Heart right ventricle (tissue), 16 donors: ENCODE data around the gene GDAP2. TPM values are rescaled to one million over a fixed set of nuclear protein-coding genes. Genes with fewer than 3 reads are reported as not detected.

Experiments
- ATAC-seq, 8 donors: fragments of 200-7000 bp; cut with Tn5 transposase; one replicate each; pipeline ENCODE4 v1.9.1; 2020; ENCODE audit warnings: mild to moderate bottlenecking in 8 of 8, moderate library complexity in 8 of 8, moderate number of reproducible peaks in 1 of 8
- DNase-seq, 2 donors: peaks; one replicate each; pipeline ENCODE4 v3.0.0-alpha.2; 2020
- H3K27ac ChIP-seq, 10 donors: fragments of 200-600 bp; sonication (generic) in 2 of 10; one replicate each; pipeline versions ENCODE4 v1.5.0 to v1.8.0; 2020 to 2022; ENCODE audit warnings: mild to moderate bottlenecking in 3 of 10
- H3K27me3 ChIP-seq, 7 donors: fragments of 200-600 bp; one replicate each; pipeline ENCODE4 v1.8.0; 2021 to 2022; ENCODE audit warnings: mild to moderate bottlenecking in 2 of 7
- H3K36me3 ChIP-seq, 9 donors: fragments of 200-600 bp; sonication (generic) in 1 of 9; one replicate each; pipeline versions ENCODE4 v1.5.0 to v1.8.0; 2020 to 2022; ENCODE audit warnings: mild to moderate bottlenecking in 2 of 9
- H3K4me1 ChIP-seq, 9 donors: fragments of 200-600 bp; sonication (generic) in 1 of 9; one replicate each; pipeline versions ENCODE4 v1.5.0 to v1.8.0; 2020 to 2022; ENCODE audit warnings: mild to moderate bottlenecking in 4 of 9
- H3K4me3 ChIP-seq, 10 donors: fragments of 200-600 bp; sonication (generic) in 2 of 10; one replicate each; pipeline versions ENCODE4 v1.5.0 to v1.8.0; 2020 to 2022; ENCODE audit warnings: mild to moderate bottlenecking in 7 of 10, moderate library complexity in 2 of 10
- H3K9me3 ChIP-seq, 11 donors: fragments of 200-600 bp in 10 of 11; sonication (generic) in 2 of 11; one replicate each; pipeline versions ENCODE4 v1.5.0 to v1.8.0; 2013 to 2022; ENCODE audit warnings: mild to moderate bottlenecking in 2 of 11, control low read depth in 1 of 11, moderate library complexity in 1 of 11
- CTCF ChIP-seq, 9 donors: fragments of 200-600 bp; sonication (generic) in 2 of 9; IDR thresholded peaks; one replicate each; pipeline versions ENCODE4 v1.5.0 to v1.8.0; 2021 to 2022; ENCODE audit warnings: antibody characterized with exemption in 9 of 9, mild to moderate bottlenecking in 5 of 9, moderate library complexity in 1 of 9
- WGBS, 2 donors: extraction: QIAGEN DNeasy Blood & Tissue Kit; methylation state at CpG; one replicate each; pipeline ENCODE4 v1.1.7; 2013; ENCODE audit warnings: inconsistent platforms in 1 of 2; 5-methylcytosine and 5-hydroxymethylcytosine counted together
- intact Hi-C, 10 donors: fragments of 100-400 bp; cut with DNase I; formaldehyde crosslinking; loops; one replicate each; pipeline versions ENCODE4 v1.11.1 to v1.14.2; 2022
- polyA plus RNA-seq, 2 donors: library from polyadenylated mRNA; stranded (reverse); fragments of 200-250 nt; gene quantifications; one replicate each; pipeline ENCODE4 v1.2.3, GENCODE V29; 2013
- total RNA-seq, 10 donors: library from RNA; stranded (reverse); fragmentation: NEBNext Ultra II Directional in 3 of 10; extraction: Animal tissue kit (Norgen Biotek cat#: 25700) in 3 of 10; gene quantifications; one replicate each; pipeline versions ENCODE4 v1.2.1 to v1.2.4, GENCODE V29; 2021 to 2023
- donor health status: Arrhythmogenic right ventricular cardiomyopathy.
- donor health status: ischemic (EF 13 %, LVEDD 7.1; RV severe dilation, severe dysfunction).
- donor health status: healthy with polysubstance abuse.
- donor health status: DM: no; HTN: yes; CAD: no.
- donor health status: DM: no; HTN: no; CAD: no.
- donor health status: ischemic (EF 25% LVEDD 6.9; RV normal size, moderate dysfunction).
- donor health status: ischemic (EF 25% LVEDD 5.7; RV mildly dilated, moderate dysfunction).
- donor health status: healthy.
- donor health status: DM: yes; HTN: yes; CAD: no.
- donor health status: Ischemic cardiomyopathy.
- donor health status: ischemic (EF 35%, LVEDD 5.7; RV mildly dilated, moderate dysfunction).
- donor health status: nonischemic (EF 11% LVEDD 7.7; RV severe dilation, severe dysfunction).
- donor health status: DM: yes; HTN: yes; CAD: no.
- donor health status: PGD.
- donor health status: ischemic (EF 29% LVEDD 5.4; RV normal size, mild dysfunction).
- donor health status: nonischemic (EF 23%, LVEDD 6.1; RV moderate dilation, normal function).

GDAP2 gene
- total and polyA plus RNA-seq, 12 donors: 1.7 to 24.2 (median 17.7) TPM

- H3K27me3 ChIP-seq: no peaks in the 10 kb centered on the region
- no peak overlapping the region for H3K27ac ChIP-seq
- TF ChIP-seq CTCF (IDR thresholded peaks at IDR 0.05): no peak
- H3K4me1 ChIP-seq: no peaks in the 10 kb centered on the region
- intact Hi-C loops: no loop called here
- ATAC-seq (no peak), DNase-seq (no peak)
- WGBS, 2 donors: 96% methylated on average over 1 of the region's 1 CpG
- H3K9me3 ChIP-seq: no peaks in the 10 kb centered on the region
- H3K36me3 ChIP-seq: peaks cover 0 to 100% (median 69%) of the 10 kb centered on the region in 9 donors
- H3K4me3 ChIP-seq: no peak overlapping the region
Measured at GRCh38 chr1:117952386-117952785, 23.0 kb upstream of the GDAP2 start.

GRCh38 chr1:117942293-117942692, 12.9 kb upstream of the GDAP2 start:
- H3K4me1 ChIP-seq: no peaks in the 10 kb centered on the region
- no peaks in the 10 kb centered on the region for H3K9me3 ChIP-seq
- DNase-seq (no peak), ATAC-seq (no peak)
- no peak overlapping the region for H3K27ac ChIP-seq
- H3K4me3 ChIP-seq: no peak overlapping the region
- no peak for TF ChIP-seq CTCF (IDR thresholded peaks at IDR 0.05)
- intact Hi-C loops: no loop called here
- WGBS, 2 donors: 96 to 98% methylated on average over 2 of the region's 2 CpGs
- H3K36me3 ChIP-seq: peaks cover 0 to 100% (median 78%) of the 10 kb centered on the region in 9 donors
- no peaks in the 10 kb centered on the region for H3K27me3 ChIP-seq

GRCh38 chr1:117933769-117934168, 4.3 kb upstream of the GDAP2 start:
- H3K27me3 ChIP-seq: no peaks in the 10 kb centered on the region
- no peak for DNase-seq
- no peak overlapping the region for H3K27ac ChIP-seq
- 94 to 96% methylated on average over 2 of the region's 2 CpGs for WGBS, 2 donors
- peaks cover 0 to 54% (median 3%) of the 10 kb centered on the region in 9 donors for H3K36me3 ChIP-seq
- H3K4me3 ChIP-seq: no peak overlapping the region
- peaks cover 0 to 27% (median 21%) of the 10 kb centered on the region in 9 donors for H3K4me1 ChIP-seq
- no peaks in the 10 kb centered on the region for H3K9me3 ChIP-seq
- no peak for ATAC-seq
- no peak for TF ChIP-seq CTCF (IDR thresholded peaks at IDR 0.05)
- intact Hi-C loops: no loop called here

- no peak for TF ChIP-seq CTCF (IDR thresholded peaks at IDR 0.05)
- Histone ChIP-seq H3K4me1 (peaks cover 0 to 37% (median 31%) of the 10 kb centered on the region in 9 donors), H3K9me3 (no peaks in the 10 kb centered on the region), H3K36me3 (peaks cover 0 to 42% (median 0%) of the 10 kb centered on the region in 9 donors), H3K27me3 (no peaks in the 10 kb centered on the region), H3K27ac (no peak overlapping the region), H3K4me3 (no peak overlapping the region)
- no peak for DNase-seq
- 96 to 99% methylated on average over 4 of the region's 4 CpGs for WGBS, 2 donors
- intact Hi-C loops: no loop called here
- no peak for ATAC-seq
Measured at GRCh38 chr1:117932576-117932975, 3.2 kb upstream of the GDAP2 start.
